HepG2 (cell line): ENCODE measurements around the gene GNG7.

Source experiments
- CHD2 ChIP-seq: IDR thresholded peaks from 2 replicates; pipeline ENCODE4 v1.6.1; 2011; ENCODE audit warnings: low read depth, low read length, improper control_type of control experiment
- DNMT1 ChIP-seq: sonication (generic); formaldehyde crosslinking; IDR thresholded peaks from 2 replicates; pipeline ENCODE4 v1.5.1; 2020; ENCODE audit warnings: mild to moderate bottlenecking, missing genetic modification reagents
- HDAC1 ChIP-seq: sonication (generic); formaldehyde crosslinking; IDR thresholded peaks from 2 replicates; pipeline ENCODE4 v1.5.1; 2020; ENCODE audit warnings: mild to moderate bottlenecking, missing genetic modification reagents
- HMGA1 ChIP-seq: sonication (generic); formaldehyde crosslinking; conservative IDR thresholded peaks from 2 replicates; pipeline ENCODE4 v1.4.0; 2020; ENCODE audit warnings: missing genetic modification reagents
- JUND ChIP-seq: sonication (generic); formaldehyde crosslinking; IDR thresholded peaks from 2 replicates; pipeline ENCODE4 v1.8.0; 2022; ENCODE audit warnings: mild to moderate bottlenecking, missing genetic modification reagents
- NONO ChIP-seq, 2 experiments: fragments of 450-650 bp in 1 of 2; sonication (generic) in 1 of 2; formaldehyde crosslinking in 1 of 2; IDR thresholded peaks in 1 of 2; conservative IDR thresholded peaks in 1 of 2; 2 replicates each; pipeline versions ENCODE4 v1.6.1 to v1.8.0; 2017 to 2022; ENCODE audit warnings: mild to moderate bottlenecking in 1 of 2, missing genetic modification reagents in 1 of 2, moderate library complexity in 1 of 2
- TEF ChIP-seq: sonication (generic); formaldehyde crosslinking; IDR thresholded peaks from 2 replicates; pipeline ENCODE4 v1.5.0; 2020; ENCODE audit warnings: missing genetic modification reagents
- ZNF598 ChIP-seq: sonication (generic); formaldehyde crosslinking; IDR thresholded peaks from 2 replicates; pipeline ENCODE4 v1.5.1; 2020; ENCODE audit warnings: mild to moderate bottlenecking, missing genetic modification reagents, borderline replicate concordance
- ZNF749 ChIP-seq: sonication (generic); formaldehyde crosslinking; IDR thresholded peaks from 2 replicates; pipeline ENCODE4 v1.8.0; 2022; ENCODE audit warnings: mild to moderate bottlenecking, missing genetic modification reagents, moderate library complexity, borderline replicate concordance
- TF ChIP-seq, protein P1 (sequence below): sonication (generic); formaldehyde crosslinking; IDR thresholded peaks from 2 replicates; pipeline ENCODE4 v1.5.0; 2020; ENCODE audit warnings: mild to moderate bottlenecking, missing genetic modification reagents, moderate library complexity

DNA sequence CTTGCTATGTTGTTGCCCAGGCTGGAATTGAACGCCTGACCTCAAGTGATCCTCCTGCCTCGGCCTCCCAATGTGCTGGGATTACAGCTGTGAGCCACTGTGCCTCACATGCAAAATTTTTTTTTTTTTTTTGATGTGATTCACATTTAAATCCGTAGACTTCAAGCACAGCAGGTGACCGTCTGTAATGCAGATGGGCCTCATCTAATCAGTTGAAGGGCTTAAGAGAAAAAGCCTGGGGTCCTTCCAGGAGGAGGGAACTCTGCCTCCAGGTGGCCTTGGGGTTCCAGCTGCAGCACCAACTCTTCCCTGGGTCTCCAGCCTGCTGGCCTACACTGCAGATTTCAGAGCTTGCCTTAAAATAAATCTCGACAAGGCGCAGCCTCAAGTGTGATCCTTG is 183.0 kb downstream of the GNG7 start:
- TF ChIP-seq JUND (CRISPR knock-in tag) (no peak), HMGA1 (CRISPR knock-in tag) (no peak), CHD2 (no peak), ZNF598 (CRISPR knock-in tag) (no peak), DNMT1 (CRISPR knock-in tag) (no peak), ZNF749 (CRISPR knock-in tag) (no peak), NONO (IDR thresholded peaks at IDR 0.05) (no peak), NONO (CRISPR knock-in tag; conservative IDR thresholded peaks at IDR 0.05) (no peak), TEF (CRISPR knock-in tag) (no peak), HDAC1 (CRISPR knock-in tag) (no peak)
- TF ChIP-seq, protein P1, sequence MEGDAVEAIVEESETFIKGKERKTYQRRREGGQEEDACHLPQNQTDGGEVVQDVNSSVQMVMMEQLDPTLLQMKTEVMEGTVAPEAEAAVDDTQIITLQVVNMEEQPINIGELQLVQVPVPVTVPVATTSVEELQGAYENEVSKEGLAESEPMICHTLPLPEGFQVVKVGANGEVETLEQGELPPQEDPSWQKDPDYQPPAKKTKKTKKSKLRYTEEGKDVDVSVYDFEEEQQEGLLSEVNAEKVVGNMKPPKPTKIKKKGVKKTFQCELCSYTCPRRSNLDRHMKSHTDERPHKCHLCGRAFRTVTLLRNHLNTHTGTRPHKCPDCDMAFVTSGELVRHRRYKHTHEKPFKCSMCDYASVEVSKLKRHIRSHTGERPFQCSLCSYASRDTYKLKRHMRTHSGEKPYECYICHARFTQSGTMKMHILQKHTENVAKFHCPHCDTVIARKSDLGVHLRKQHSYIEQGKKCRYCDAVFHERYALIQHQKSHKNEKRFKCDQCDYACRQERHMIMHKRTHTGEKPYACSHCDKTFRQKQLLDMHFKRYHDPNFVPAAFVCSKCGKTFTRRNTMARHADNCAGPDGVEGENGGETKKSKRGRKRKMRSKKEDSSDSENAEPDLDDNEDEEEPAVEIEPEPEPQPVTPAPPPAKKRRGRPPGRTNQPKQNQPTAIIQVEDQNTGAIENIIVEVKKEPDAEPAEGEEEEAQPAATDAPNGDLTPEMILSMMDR (CRISPR knock-in tag), result no peak
